Cardiac fibroblast (primary cell): ENCODE results near the gene DNAJC21.

Experiments used
- DNase-seq, 2 donors: peaks; one replicate each; pipeline versions ENCODE4 v3.0.0 to v3.0.0-alpha.2; 2010; ENCODE audit warnings: low read depth in 2 of 2
- H3K4me3 ChIP-seq, 2 donors: replicated peaks in 1 of 2; 1 replicate in 1 of 2; 2 replicates in 1 of 2; pipeline ENCODE4 v1.5.1; 2011; ENCODE audit warnings: low read depth in 2 of 2, low read length in 2 of 2, mild to moderate bottlenecking in 2 of 2, moderate library complexity in 1 of 2
- CTCF ChIP-seq: IDR thresholded peaks from one replicate; pipeline ENCODE4 v1.5.1; 2011; ENCODE audit warnings: low read depth, mild to moderate bottlenecking, low read length, inconsistent platforms

Gene DNAJC21

DNA sequence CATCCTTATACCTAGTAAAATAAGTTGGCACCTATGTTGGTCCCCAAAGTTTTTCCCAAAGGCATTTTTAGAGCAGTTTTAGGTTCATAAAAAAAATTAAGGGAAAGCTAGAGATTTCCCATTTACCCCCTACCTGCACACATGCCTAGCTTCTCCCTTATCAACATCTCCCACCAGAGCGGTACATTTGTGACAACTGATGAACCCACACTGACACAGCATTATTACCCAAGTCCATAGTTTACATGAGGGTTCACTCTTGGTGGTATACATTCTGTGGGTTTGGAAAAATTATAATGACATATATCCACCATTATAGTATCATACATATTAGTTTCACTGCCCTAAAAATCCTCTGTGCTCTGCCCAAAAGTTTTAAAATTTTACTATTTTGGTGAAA lies 26.1 kb upstream of the DNAJC21 start:
- no peak for TF ChIP-seq CTCF
- no peak for DNase-seq
- no peak overlapping the region for H3K4me3 ChIP-seq

GRCh38 chr5:34905564-34905963 lies 23.8 kb upstream of the DNAJC21 start:
- peak; percentile 33 to 49 for DNase-seq
- no peak overlapping the region for H3K4me3 ChIP-seq
- peak; percentile 35 for TF ChIP-seq CTCF

- no peak overlapping the region for H3K4me3 ChIP-seq
- DNase-seq = peak in 1 of 2 donors; percentile 19
Observed at GRCh38 chr5:34913072-34913471, 16.3 kb upstream of the DNAJC21 start.

DNA sequence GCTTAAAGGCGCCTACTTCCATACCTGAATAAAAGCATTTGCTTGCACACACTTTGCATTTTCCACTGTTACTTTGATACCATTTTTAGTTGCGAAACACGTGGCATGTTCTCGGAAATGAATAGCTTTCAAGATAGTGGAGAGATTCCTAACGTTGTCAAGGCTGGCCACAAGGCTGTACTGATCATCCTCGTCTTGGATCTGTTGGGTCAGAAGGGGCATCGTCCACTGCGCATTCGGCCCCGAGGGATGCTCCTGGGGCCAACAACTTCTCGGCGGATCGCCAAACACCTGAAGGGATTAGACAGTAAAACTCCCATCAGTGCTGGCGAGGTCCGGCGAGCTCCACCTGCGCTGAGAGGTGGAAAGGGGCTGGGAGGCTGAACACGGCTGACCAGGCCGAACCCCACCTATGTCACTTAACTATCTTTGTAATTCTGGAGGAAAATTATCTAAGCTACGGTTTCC lies 14.7 kb upstream of the DNAJC21 start:
- TF ChIP-seq CTCF = no peak
- H3K4me3 ChIP-seq = peak overlapping the region; percentile 99 to 100
- DNase-seq = peak; percentile 26 to 31

More at GRCh38 chr5:34913072-34913471, 16.3 kb upstream of the DNAJC21 start:
- no peak for TF ChIP-seq CTCF

DNA sequence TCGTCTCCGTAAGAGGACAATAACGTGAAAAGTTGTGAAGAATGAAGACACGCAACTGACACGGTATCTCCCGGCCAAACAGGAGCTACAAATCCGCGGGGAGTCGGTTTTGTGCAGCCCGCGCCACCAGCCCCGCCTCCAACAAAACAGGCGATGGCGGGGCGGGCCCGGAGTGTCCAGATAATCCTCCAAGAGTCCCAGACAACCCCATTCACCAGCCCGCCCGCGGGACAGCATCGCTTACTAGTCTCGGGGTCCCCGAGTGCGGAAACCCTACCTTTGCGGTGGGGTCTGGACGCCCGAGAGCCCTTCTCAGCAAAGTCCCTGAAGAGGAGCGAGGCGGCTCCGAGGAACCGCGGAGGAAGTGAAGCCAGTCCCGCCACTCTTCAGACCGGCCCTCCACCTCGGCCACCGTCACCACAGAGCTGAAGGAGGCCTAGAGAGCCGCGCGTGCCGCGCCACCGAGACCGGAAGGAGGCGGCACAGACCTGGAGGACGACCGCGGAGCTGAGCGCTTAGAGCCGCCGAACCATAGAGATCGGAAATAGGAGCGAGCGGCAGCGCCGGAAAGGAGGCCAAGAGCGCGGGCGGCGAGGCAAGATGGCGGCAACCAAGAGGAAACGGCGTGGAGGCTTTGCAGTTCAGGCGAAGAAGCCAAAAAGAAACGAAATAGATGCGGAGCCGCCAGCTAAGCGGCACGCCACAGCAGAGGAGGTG lies 14.1 kb upstream of the DNAJC21 start, which contains the start of the genes BRIX1 and RAD1:
TSS of gene BRIX1 (plus strand) at position 573 of the 717 bp plus-strand sequence. CDS start at position 601, 28 bp downstream.
TSS of gene RAD1 (minus strand) at position 366 of the 717 bp plus-strand sequence. CDS start 612 bp downstream, outside the sequence.
- TF ChIP-seq CTCF = no peak
- H3K4me3 ChIP-seq = peak within 1 kb of the TSS; percentile 99 to 100
- DNase-seq = peak; percentile 98

DNA sequence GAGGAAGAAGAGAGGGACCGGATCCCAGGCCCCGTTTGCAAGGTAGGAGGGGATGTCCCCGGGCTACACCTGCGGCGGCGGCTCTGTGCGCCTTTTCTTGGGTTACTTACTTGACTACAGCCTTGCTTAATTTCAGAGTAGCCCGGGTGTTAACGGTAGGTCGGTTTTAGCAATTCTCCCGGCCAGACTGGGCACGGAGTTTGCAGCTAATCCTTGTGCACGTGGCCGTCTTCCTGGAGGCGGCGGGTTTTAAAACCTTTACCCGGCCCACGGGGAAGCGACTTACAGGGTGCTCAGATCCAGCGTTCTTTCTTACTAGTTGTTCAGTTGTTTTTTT lies 13.5 kb upstream of the DNAJC21 start:
- TF ChIP-seq CTCF = no peak
- no peak for DNase-seq
- H3K4me3 ChIP-seq = peak overlapping the region; percentile 99 to 100
